SU-DHL-6 (cell line): ENCODE measurements around the gene CMTM5.

Experiments
- H2AFZ ChIP-seq: fragments of 200-600 bp; sonication (generic); 2 replicates; pipeline ENCODE4 v1.6.1; 2014; ENCODE audit warnings: low read depth, mild to moderate bottlenecking, moderate library complexity, mixed read lengths, antibody characterized with exemption, low read length; ENCODE audit not compliant: severe bottlenecking
- H3F3A ChIP-seq: fragments of 200-600 bp; shearing (Covaris generic); 2 replicates; pipeline ENCODE4 v1.6.0; 2016; ENCODE audit warnings: antibody characterized with exemption, mild to moderate bottlenecking; ENCODE audit not compliant: insufficient read depth
- H3K27ac ChIP-seq: fragments of 200-600 bp; sonication (generic); 2 replicates; pipeline ENCODE4 v1.5.1; 2016; ENCODE audit warnings: low read depth, mild to moderate bottlenecking, low read length, moderate library complexity, mixed read lengths
- H3K27me3 ChIP-seq: fragments of 200-600 bp; sonication (generic), shearing (Covaris generic); 2 replicates; pipeline ENCODE4 v1.6.0; 2014; ENCODE audit warnings: mild to moderate bottlenecking, low read length
- H3K36me3 ChIP-seq: fragments of 200-600 bp; sonication (generic); 2 replicates; pipeline ENCODE4 v1.6.1; 2014; ENCODE audit warnings: mild to moderate bottlenecking, low read length, mixed read lengths
- H3K4me2 ChIP-seq: fragments of 300-600, 200-600 bp; shearing (Covaris generic), sonication (generic); 2 replicates; pipeline ENCODE4 v1.6.0; 2014; ENCODE audit warnings: low read length, low read depth, mild to moderate bottlenecking; ENCODE audit not compliant: poor library complexity, severe bottlenecking
- H3K4me3 ChIP-seq: fragments of 200-600 bp; sonication (generic); 2 replicates; pipeline ENCODE4 v1.5.1; 2014; ENCODE audit warnings: antibody characterized with exemption, low read length, mild to moderate bottlenecking, mixed read lengths; ENCODE audit not compliant: insufficient read depth, poor library complexity, severe bottlenecking
- H3K79me2 ChIP-seq: fragments of 200-600 bp; sonication (generic); 2 replicates; pipeline ENCODE4 v1.6.1; 2014; ENCODE audit warnings: mild to moderate bottlenecking, low read length, moderate library complexity; ENCODE audit not compliant: insufficient read depth
- H3K9ac ChIP-seq: fragments of 200-600 bp; sonication (generic); 2 replicates; pipeline ENCODE4 v1.7.0; 2014; ENCODE audit warnings: mild to moderate bottlenecking, low read length
- H3K9me2 ChIP-seq: fragments of 200-600 bp; sonication (generic); replicated peaks from 2 replicates; pipeline ENCODE4 v1.6.1; 2014; ENCODE audit warnings: low read length; ENCODE audit not compliant: insufficient read depth
- H3K9me3 ChIP-seq: fragments of 200-600 bp; sonication (generic); 2 replicates; pipeline ENCODE4 v1.6.1; 2014; ENCODE audit warnings: low read length, mixed read lengths; ENCODE audit not compliant: insufficient read depth
- H4K20me1 ChIP-seq: fragments of 200-600 bp; sonication (generic); 2 replicates; pipeline ENCODE4 v1.6.1; 2014; ENCODE audit warnings: low read depth, mild to moderate bottlenecking, antibody characterized with exemption, low read length, moderate library complexity, mixed read lengths
- CTCF ChIP-seq: fragments of 200-600 bp; sonication (generic); IDR thresholded peaks from one replicate; pipeline ENCODE4 v1.5.1; 2017; ENCODE audit warnings: antibody characterized with exemption, mild to moderate bottlenecking, low read length, moderate library complexity; ENCODE audit not compliant: insufficient read depth, poor library complexity, severe bottlenecking
- EZH2phosphoT487 ChIP-seq: fragments of 200-600 bp; sonication (generic), shearing (Covaris generic); conservative IDR thresholded peaks from 2 replicates; pipeline ENCODE4 v1.6.1; 2018; ENCODE audit warnings: mild to moderate bottlenecking, antibody characterized with exemption, low read length, moderate library complexity, mixed read lengths

Gene CMTM5

GRCh38 chr14:23346693-23347405 lies 30.0 kb upstream of the CMTM5 start:
- Histone ChIP-seq H3K27me3 (no peaks in the 10 kb centered on the region), H3K9me3 (no peaks in the 10 kb centered on the region), H3K4me2 (no peak overlapping the region), H3K4me3 (no peak overlapping the region), H4K20me1 (no peaks in the 10 kb centered on the region), H2AFZ (no peak overlapping the region), H3K9me2 (no peaks in the 10 kb centered on the region), H3K79me2 (no peaks in the 10 kb centered on the region), H3F3A (no peaks in the 10 kb centered on the region), H3K27ac (no peak overlapping the region), H3K9ac (no peak overlapping the region), H3K36me3 (no peaks in the 10 kb centered on the region)
- TF ChIP-seq CTCF (no peak), EZH2phosphoT487 (no peak)

- H3K4me2 ChIP-seq = no peak overlapping the region
- H3K27ac ChIP-seq = no peak overlapping the region
- no peak overlapping the region for H2AFZ ChIP-seq
- H3K27me3 ChIP-seq = no peaks in the 10 kb centered on the region
- H3K4me3 ChIP-seq = no peak overlapping the region
- no peaks in the 10 kb centered on the region for H4K20me1 ChIP-seq
- H3K9me2 ChIP-seq = no peaks in the 10 kb centered on the region
- H3K36me3 ChIP-seq = no peaks in the 10 kb centered on the region
- no peak for TF ChIP-seq CTCF
- TF ChIP-seq EZH2phosphoT487 = no peak
- H3K9ac ChIP-seq = no peak overlapping the region
- no peaks in the 10 kb centered on the region for H3F3A ChIP-seq
- H3K9me3 ChIP-seq = no peaks in the 10 kb centered on the region
- H3K79me2 ChIP-seq = no peaks in the 10 kb centered on the region
Measured at GRCh38 chr14:23347406-23348296, 29.2 kb upstream of the CMTM5 start.

GRCh38 chr14:23348297-23348655 lies 28.6 kb upstream of the CMTM5 start:
- H3K4me3 ChIP-seq = no peak overlapping the region
- H3K36me3 ChIP-seq = no peaks in the 10 kb centered on the region
- TF ChIP-seq CTCF (no peak), EZH2phosphoT487 (no peak)
- no peak overlapping the region for H3K9ac ChIP-seq
- no peaks in the 10 kb centered on the region for H3K27me3 ChIP-seq
- no peaks in the 10 kb centered on the region for H3F3A ChIP-seq
- H3K27ac ChIP-seq = no peak overlapping the region
- H3K9me2 ChIP-seq = no peaks in the 10 kb centered on the region
- H2AFZ ChIP-seq = no peak overlapping the region
- no peaks in the 10 kb centered on the region for H4K20me1 ChIP-seq
- H3K9me3 ChIP-seq = no peaks in the 10 kb centered on the region
- no peaks in the 10 kb centered on the region for H3K79me2 ChIP-seq
- H3K4me2 ChIP-seq = no peak overlapping the region
